PC-3 (cell line): ENCODE results near the gene ACKR3. TPM values are rescaled to one million over a fixed set of nuclear protein-coding genes. Genes with fewer than 3 reads are reported as not detected.

ENCODE experiments used
- ATAC-seq: fragments of 200-7000 bp; cut with Tn5 transposase; 2 replicates; pipeline ENCODE4 v1.9.1; 2020; ENCODE audit warnings: mild to moderate bottlenecking, moderate library complexity
- Bru-seq: library from RNA; stranded (reverse); fragments of 400-500 nt; gene quantifications from one replicate; lab custom pipeline; 2021; lab: Mats Ljungman, UMichigan
- BruChase-seq, 2 experiments: library from RNA; stranded (reverse); fragments of 400-500 nt; gene quantifications; one replicate each; lab custom pipeline; 2021; lab: Mats Ljungman, UMichigan
- BruUV-seq: library from RNA; stranded (reverse); fragments of 400-500 nt; replicated peaks from 2 replicates; lab custom pipeline; 2021; lab: Mats Ljungman, UMichigan
- CTCF ChIA-PET: fragments of 300-600 bp; sonication (Branson Sonifier 250); formaldehyde crosslinking; loops from one replicate; lab custom pipeline; 2022; ENCODE audit warnings: antibody characterized with exemption; lab: Charles Lee
- POLR2A ChIA-PET: fragments of 300-600 bp; sonication (Branson Sonifier 250); formaldehyde crosslinking; loops from one replicate; lab custom pipeline; 2022; ENCODE audit warnings: antibody characterized with exemption; ENCODE audit not compliant: unreplicated experiment; lab: Charles Lee
- DNase-seq: peaks from one replicate; pipeline ENCODE4 v3.0.0-alpha.2; 2015
- H2AFZ ChIP-seq: fragments of 300-600 bp; sonication (generic); 2 replicates; pipeline ENCODE4 v1.6.0; 2016; ENCODE audit warnings: antibody characterized with exemption, low read length
- H3F3A ChIP-seq: fragments of 300-600 bp; sonication (generic); one replicate; pipeline ENCODE4 v1.6.0; 2017; ENCODE audit warnings: antibody characterized with exemption, low read length, control low read depth, mild to moderate bottlenecking; ENCODE audit not compliant: unreplicated experiment
- H3K27ac ChIP-seq: fragments of 300-600 bp; sonication (generic); 2 replicates; pipeline ENCODE4 v1.5.1; 2016; ENCODE audit warnings: mild to moderate bottlenecking, low read length
- H3K27me3 ChIP-seq: fragments of 300-600 bp; sonication (generic); 2 replicates; pipeline ENCODE4 v1.6.1; 2016; ENCODE audit warnings: low read length, mixed read lengths
- H3K36me3 ChIP-seq: fragments of 300-600 bp; sonication (generic); 2 replicates; pipeline ENCODE4 v1.6.1; 2016; ENCODE audit warnings: low read depth, mixed run types, low read length, mixed read lengths
- H3K4me1 ChIP-seq: fragments of 300-600 bp; sonication (generic); 2 replicates; pipeline ENCODE4 v1.5.1; 2016; ENCODE audit warnings: low read length; ENCODE audit not compliant: insufficient read depth
- H3K4me2 ChIP-seq: fragments of 300-600 bp; sonication (generic); 2 replicates; pipeline ENCODE4 v1.6.0; 2016; ENCODE audit warnings: low read length
- H3K4me3 ChIP-seq: fragments of 300-600 bp; sonication (generic); 2 replicates; pipeline ENCODE4 v1.5.1; 2016; ENCODE audit warnings: mild to moderate bottlenecking, low read length, mixed read lengths
- H3K79me2 ChIP-seq: fragments of 300-600 bp; sonication (generic); 2 replicates; pipeline ENCODE4 v1.6.1; 2017; ENCODE audit warnings: low read length, mixed read lengths
- H3K9ac ChIP-seq: fragments of 300-600 bp; sonication (generic); 2 replicates; pipeline ENCODE4 v1.6.0; 2016; ENCODE audit warnings: mild to moderate bottlenecking, low read length
- H3K9me2 ChIP-seq: fragments of 300-600 bp; sonication (generic); replicated peaks from 2 replicates; pipeline ENCODE4 v1.6.1; 2016; ENCODE audit warnings: mixed run types, low read length, mixed read lengths
- H3K9me3 ChIP-seq: fragments of 300-600 bp; sonication (generic); 2 replicates; pipeline ENCODE4 v1.6.1; 2016; ENCODE audit warnings: low read length, mixed read lengths
- H4K20me1 ChIP-seq: fragments of 300-600 bp; sonication (generic); 2 replicates; pipeline ENCODE4 v1.6.1; 2016; ENCODE audit warnings: low read length, mixed read lengths
- EZH2 ChIP-seq: fragments of 300-600 bp; sonication (generic); IDR thresholded peaks from one replicate; pipeline ENCODE4 v1.6.1; 2017; ENCODE audit warnings: antibody characterized with exemption, mild to moderate bottlenecking, low read length; ENCODE audit not compliant: unreplicated experiment
- EZH2phosphoT487 ChIP-seq: fragments of 300-600 bp; sonication (generic); IDR thresholded peaks from 2 replicates; pipeline ENCODE4 v1.6.1; 2018; ENCODE audit warnings: mild to moderate bottlenecking, antibody characterized with exemption, low read length, borderline replicate concordance
- intact Hi-C: fragments of 100-400 bp; cut with micrococcal nuclease; formaldehyde crosslinking; loops from 2 replicates; pipeline ENCODE4 v1.9.0; 2023
- long read RNA-seq: library from polyadenylated mRNA; unstranded; transcript quantifications from one replicate; pipeline ENCODE4 v2.0.0, GENCODE V29; 2021; ENCODE audit not compliant: unreplicated experiment
- total RNA-seq: library from RNA; depleted of rRNA; stranded (reverse); fragments of >200 nt; gene quantifications from 2 replicates; pipeline ENCODE4 v1.2.3, GENCODE V29; 2014; rRNA removed
- TF ChIP-seq, protein P1 (sequence below): fragments of 300-600 bp; sonication (generic); conservative IDR thresholded peaks from 2 replicates; pipeline ENCODE4 v1.5.1; 2017; ENCODE audit warnings: antibody characterized with exemption, low read depth, mild to moderate bottlenecking, low read length

The ACKR3 gene
- 0.86 and 3.1 TPM in 2 replicates for total RNA-seq
- Bru-seq, nascent RNA = percentile 40 among the genes with signal in this experiment
- percentile 40 among the genes with signal in this experiment for BruChase-seq, experiment 1, labeled RNA remaining after a 6-hour chase
- BruChase-seq, experiment 2, labeled RNA remaining after a 2-hour chase = percentile 31 among the genes with signal in this experiment
- long read RNA-seq, partial matches to known transcripts = 3 of 5 reads
- long read RNA-seq, other reads (novel, unspliced or antisense) = 1 of 5 reads

GRCh38 chr2:236569573-236569973 is at the start of gene ACKR3:
Gene ACKR3, plus strand, starts transcription at chr2:236569825. Its CDS starts 10,641 bp downstream, at chr2:236580466.
- peak; percentile 99 for ATAC-seq
- intact Hi-C loops = loop anchor here (1.0 to 5.0 kb wide), 3 partner anchors 57 to 457 kb away; no protein-coding TSS in a partner anchor
- H3K79me2 ChIP-seq = no peaks in the 10 kb centered on the region
- BruUV-seq = no TSS peak
- H3K9me3 ChIP-seq = no peaks in the 10 kb centered on the region
- H3K27ac ChIP-seq = no peak within 1 kb of the TSS
- POLR2A ChIA-PET = no interaction called here
- H3K36me3 ChIP-seq = no peaks in the 10 kb centered on the region
- no peaks in the 10 kb centered on the region for H3F3A ChIP-seq
- TF ChIP-seq EZH2 = no peak
- no peak for TF ChIP-seq EZH2phosphoT487
- TF ChIP-seq, protein P1, sequence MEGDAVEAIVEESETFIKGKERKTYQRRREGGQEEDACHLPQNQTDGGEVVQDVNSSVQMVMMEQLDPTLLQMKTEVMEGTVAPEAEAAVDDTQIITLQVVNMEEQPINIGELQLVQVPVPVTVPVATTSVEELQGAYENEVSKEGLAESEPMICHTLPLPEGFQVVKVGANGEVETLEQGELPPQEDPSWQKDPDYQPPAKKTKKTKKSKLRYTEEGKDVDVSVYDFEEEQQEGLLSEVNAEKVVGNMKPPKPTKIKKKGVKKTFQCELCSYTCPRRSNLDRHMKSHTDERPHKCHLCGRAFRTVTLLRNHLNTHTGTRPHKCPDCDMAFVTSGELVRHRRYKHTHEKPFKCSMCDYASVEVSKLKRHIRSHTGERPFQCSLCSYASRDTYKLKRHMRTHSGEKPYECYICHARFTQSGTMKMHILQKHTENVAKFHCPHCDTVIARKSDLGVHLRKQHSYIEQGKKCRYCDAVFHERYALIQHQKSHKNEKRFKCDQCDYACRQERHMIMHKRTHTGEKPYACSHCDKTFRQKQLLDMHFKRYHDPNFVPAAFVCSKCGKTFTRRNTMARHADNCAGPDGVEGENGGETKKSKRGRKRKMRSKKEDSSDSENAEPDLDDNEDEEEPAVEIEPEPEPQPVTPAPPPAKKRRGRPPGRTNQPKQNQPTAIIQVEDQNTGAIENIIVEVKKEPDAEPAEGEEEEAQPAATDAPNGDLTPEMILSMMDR = peak; percentile 66
- no peaks in the 10 kb centered on the region for H4K20me1 ChIP-seq
- peak within 1 kb of the TSS; percentile 70 for H3K4me3 ChIP-seq
- CTCF ChIA-PET = interaction anchor here (0.6 to 1.6 kb wide), 7 partner anchors 31 to 656 kb away, joined by 3 to 14 read pairs (median 3); no protein-coding TSS in a partner anchor
- peak; percentile 82 for DNase-seq
- peak within 1 kb of the TSS; percentile 29; the same call in 1 of the 2 replicates for H3K9ac ChIP-seq
- H3K9me2 ChIP-seq = no peaks in the 10 kb centered on the region
- peaks cover 21% of the 10 kb centered on the region; the same call in 1 of the 2 replicates for H3K4me1 ChIP-seq
- peak within 1 kb of the TSS; percentile 75 for H2AFZ ChIP-seq
- H3K27me3 ChIP-seq = no peaks in the 10 kb centered on the region
- peak within 1 kb of the TSS; percentile 89 for H3K4me2 ChIP-seq

- CTCF ChIA-PET = no interaction called here
- no peak for DNase-seq
- H4K20me1 ChIP-seq = no peaks in the 10 kb centered on the region
- no TSS peak for BruUV-seq
- intact Hi-C loops = no loop called here
- H2AFZ ChIP-seq = no peak overlapping the region
- H3K4me1 ChIP-seq = no peaks in the 10 kb centered on the region
- peaks cover 30% of the 10 kb centered on the region for H3K27me3 ChIP-seq
- POLR2A ChIA-PET = no interaction called here
- ATAC-seq = no peak
- H3K27ac ChIP-seq = no peak overlapping the region
- no peaks in the 10 kb centered on the region for H3F3A ChIP-seq
- no peaks in the 10 kb centered on the region for H3K9me2 ChIP-seq
- TF ChIP-seq, protein P1 = no peak
- TF ChIP-seq EZH2phosphoT487 (no peak), EZH2 (no peak)
- H3K79me2 ChIP-seq = no peaks in the 10 kb centered on the region
- H3K4me3 ChIP-seq = no peak overlapping the region
- no peak overlapping the region for H3K4me2 ChIP-seq
- H3K36me3 ChIP-seq = no peaks in the 10 kb centered on the region
- no peaks in the 10 kb centered on the region for H3K9me3 ChIP-seq
- H3K9ac ChIP-seq = no peak overlapping the region
These were observed 48.1 kb upstream of the ACKR3 start for GRCh38 chr2:236521556-236521955.

- Histone ChIP-seq H3K9me3 (no peaks in the 10 kb centered on the region), H3K79me2 (no peaks in the 10 kb centered on the region), H3K4me3 (no peak overlapping the region), H3K27ac (no peak overlapping the region), H3K27me3 (peaks cover 30% of the 10 kb centered on the region), H3K9me2 (no peaks in the 10 kb centered on the region), H3K4me1 (no peaks in the 10 kb centered on the region), H2AFZ (no peak overlapping the region), H3K4me2 (no peak overlapping the region), H3K9ac (no peak overlapping the region), H3K36me3 (no peaks in the 10 kb centered on the region), H3F3A (no peaks in the 10 kb centered on the region), H4K20me1 (no peaks in the 10 kb centered on the region)
- intact Hi-C loops = no loop called here
- no TSS peak for BruUV-seq
- no peak for TF ChIP-seq EZH2phosphoT487
- TF ChIP-seq EZH2 = no peak
- TF ChIP-seq, protein P1 = no peak
- POLR2A ChIA-PET = no interaction called here
- ATAC-seq (no peak), DNase-seq (no peak)
- CTCF ChIA-PET = no interaction called here
These were observed 46.4 kb upstream of the ACKR3 start for GRCh38 chr2:236523249-236523648.
